ENCODE data around the gene DNAJC22. TPM values are rescaled to one million over a fixed set of nuclear protein-coding genes. Genes with fewer than 3 reads are reported as not detected.

Gene DNAJC22
- total RNA-seq (2022; extraction: Qiagen RNA extraction; ENCODE audit: low read depth), result 17.9 to 22.7 TPM (median 21.7 TPM) in 5 replicates

DNA sequence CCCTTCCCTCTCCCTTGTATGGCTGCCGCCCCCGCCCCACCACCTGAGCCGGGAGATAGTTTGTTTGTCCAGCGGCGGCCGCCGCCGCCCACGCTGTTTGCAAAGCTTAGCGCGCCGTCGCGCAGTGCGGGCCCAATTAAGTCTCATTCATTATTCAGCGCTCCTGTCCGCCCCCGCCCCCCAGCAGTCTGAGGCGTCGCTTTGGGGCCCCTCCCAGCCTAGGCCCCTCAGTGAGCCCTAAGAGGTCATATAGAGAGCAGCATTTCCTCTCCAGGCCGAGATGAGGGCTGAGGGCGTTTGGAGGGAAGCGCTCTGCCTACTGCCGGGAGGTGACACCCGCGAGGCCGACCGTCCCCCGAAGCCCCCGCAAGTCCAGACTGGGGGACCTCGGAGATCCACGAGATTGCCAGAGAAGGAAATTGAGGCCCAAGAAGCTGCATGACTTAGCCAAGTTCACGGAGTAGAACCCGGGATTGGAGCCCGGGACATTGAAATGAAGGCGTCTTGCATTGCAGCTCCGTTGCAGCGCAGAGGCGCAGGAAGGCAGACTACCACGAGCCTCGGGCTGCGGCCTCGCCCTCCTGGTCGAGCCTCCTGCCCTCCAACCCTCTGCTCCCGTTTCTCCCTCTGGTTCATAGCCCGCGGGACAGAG lies at the start of gene DNAJC22:
Gene DNAJC22, plus strand, starts transcription at position 230 of the 652 bp plus-strand sequence. CDS start 1,985 bp downstream, outside the sequence.

DNA sequence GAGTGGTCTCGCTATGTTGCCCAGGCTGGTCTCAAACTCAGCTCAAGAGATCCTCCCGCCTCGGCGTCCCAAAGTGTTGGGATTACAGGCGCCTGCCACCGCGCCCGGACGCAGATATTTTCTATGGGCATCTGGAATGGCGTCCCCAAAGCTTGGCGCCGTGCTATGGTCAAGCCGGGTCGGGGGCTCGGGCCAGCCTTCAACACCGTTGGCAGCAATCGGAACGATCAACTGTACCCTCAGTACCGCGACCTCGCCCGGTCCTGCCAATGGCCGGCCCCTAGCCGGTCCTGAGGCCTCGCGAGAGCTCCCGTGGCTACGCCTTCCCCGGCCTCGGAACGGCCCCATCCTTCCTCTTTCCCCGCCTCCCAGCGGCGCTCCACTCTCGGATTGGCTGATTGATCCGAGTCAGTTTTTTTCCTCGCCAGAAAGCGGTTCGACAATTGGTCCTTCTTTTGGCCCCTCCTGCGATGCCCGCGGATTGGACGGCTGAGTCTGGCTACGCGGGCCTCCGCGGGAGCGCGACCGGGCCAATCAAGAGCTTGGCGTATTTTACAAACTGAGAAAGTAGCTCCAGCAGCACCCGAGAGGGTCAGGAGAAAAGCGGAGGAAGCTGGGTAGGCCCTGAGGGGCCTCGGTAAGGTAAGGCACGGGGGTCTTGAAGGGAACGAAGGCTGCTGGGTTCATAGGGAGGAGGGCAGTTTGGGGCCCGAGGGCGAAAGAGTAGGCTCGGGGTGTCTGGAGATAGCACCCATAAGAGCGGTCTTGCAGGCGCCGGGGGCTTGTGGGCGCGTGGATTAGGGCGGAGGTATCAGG lies 23.8 kb upstream of the DNAJC22 start, which contains the start of gene TROAP:
Gene TROAP, plus strand, starts transcription at position 548 of the 816 bp plus-strand sequence. CDS start 354 bp downstream, outside the sequence.

GRCh38 chr12:49336645-49337584 lies 9.8 kb upstream of the DNAJC22 start, which contains the start of gene C1QL4:
TSS of gene C1QL4 (minus strand) at chr12:49337188. CDS start at chr12:49336477, 711 bp downstream.

GRCh38 chr12:49367381-49368239 lies 20.9 kb downstream of the DNAJC22 start, which contains the start of gene SPATS2:
TSS of gene SPATS2 (plus strand) at chr12:49367462. CDS start at chr12:49461013, 93,551 bp downstream.

Other genes with a start within 250 kb of the DNAJC22 start
- 11.4 to 17.1 TPM (median 12.8 TPM) in 5 replicates for gene LMBR1L, start 236.0 kb upstream of the DNAJC22 start, total RNA-seq (2022; extraction: Qiagen RNA extraction; ENCODE audit: low read depth)
- 2,173 to 2,599 TPM (median 2,319 TPM) in 5 replicates for gene TUBA1B, start 215.5 kb upstream of the DNAJC22 start, total RNA-seq (2022; extraction: Qiagen RNA extraction; ENCODE audit: low read depth)
- gene TUBA1A, start 157.8 kb upstream of the DNAJC22 start, total RNA-seq (2022; extraction: Qiagen RNA extraction; ENCODE audit: low read depth), result 152 to 191 TPM (median 180 TPM) in 5 replicates
- gene TUBA1C, start 81.8 kb upstream of the DNAJC22 start, total RNA-seq (2022; extraction: Qiagen RNA extraction; ENCODE audit: low read depth), result 1,723 to 2,076 TPM (median 1,814 TPM) in 5 replicates
- gene PRPH, start 51.7 kb upstream of the DNAJC22 start, total RNA-seq (2022; extraction: Qiagen RNA extraction; ENCODE audit: low read depth), result 0.82 to 1.7 TPM (median 0.91 TPM) in 5 replicates
- gene TROAP, start 23.6 kb upstream of the DNAJC22 start, total RNA-seq (2022; extraction: Qiagen RNA extraction; ENCODE audit: low read depth), result 83.7 to 108 TPM (median 90.5 TPM) in 5 replicates
- 3.4 to 6.1 TPM (median 5.5 TPM) in 5 replicates for gene C1QL4, start 9.7 kb upstream of the DNAJC22 start, total RNA-seq (2022; extraction: Qiagen RNA extraction; ENCODE audit: low read depth)
- gene SPATS2, start 20.6 kb downstream of the DNAJC22 start, total RNA-seq (2022; extraction: Qiagen RNA extraction; ENCODE audit: low read depth), result 25.3 to 36.4 TPM (median 33.1 TPM) in 5 replicates
- 2.1 to 3.3 TPM (median 2.8 TPM) in 5 replicates for gene KCNH3, start 192.1 kb downstream of the DNAJC22 start, total RNA-seq (2022; extraction: Qiagen RNA extraction; ENCODE audit: low read depth)
- 57.8 to 67.8 TPM (median 64.0 TPM) in 5 replicates for gene MCRS1, start 221.3 kb downstream of the DNAJC22 start, total RNA-seq (2022; extraction: Qiagen RNA extraction; ENCODE audit: low read depth)

All from A549 treated with RU486 at 1 μM for 4 hours (cell line).